Stimulated activated CD4-positive, alpha-beta T cell treated with anti-CD3 and anti-CD28 coated beads, TNF-alpha, amount 100 ng/mL, for 48 hours (primary cell): ENCODE results near the gene RDH5.

Source experiments
- DNase-seq, 3 donors: peaks; one replicate each; pipeline ENCODE4 v3.0.0-alpha.2; 2020; ENCODE audit warnings: low read depth in 3 of 3

RDH5 gene

GRCh38 chr12:55712700-55713415 is 7.3 kb upstream of the RDH5 start:
- no peak for DNase-seq

- no peak for DNase-seq
Measured at GRCh38 chr12:55713721-55714120, 6.5 kb upstream of the RDH5 start.

GRCh38 chr12:55715169-55715764 is 4.9 kb upstream of the RDH5 start:
- no peak for DNase-seq

- DNase-seq: peak; percentile 90 to 96 (median 91)
Measured at GRCh38 chr12:55715833-55716581, 4.2 kb upstream of the RDH5 start, which contains the start of gene BLOC1S1. BLOC1S1 (plus strand) TSS chr12:55716046; CDS start chr12:55716052, 6 bp downstream.

- DNase-seq: no peak
Measured at GRCh38 chr12:55716582-55716957, 3.6 kb upstream of the RDH5 start.

- peak in 1 of 3 donors; percentile 33 for DNase-seq
Measured at GRCh38 chr12:55717011-55718007, 2.9 kb upstream of the RDH5 start.

GRCh38 chr12:55718015-55718414 is 2.2 kb upstream of the RDH5 start:
- no peak for DNase-seq

GRCh38 chr12:55718624-55719275 is 1.4 kb upstream of the RDH5 start:
- no peak for DNase-seq

- DNase-seq: no peak
Measured at GRCh38 chr12:55719371-55719770, 822 bp upstream of the RDH5 start.

- no peak for DNase-seq
Measured at GRCh38 chr12:55720894-55721444, 776 bp downstream of the RDH5 start.

- no peak for DNase-seq
Measured at GRCh38 chr12:55721601-55722213, 1.5 kb downstream of the RDH5 start.

- no peak for DNase-seq
Measured at GRCh38 chr12:55722948-55723347, 2.8 kb downstream of the RDH5 start.

GRCh38 chr12:55723516-55724225 is 3.5 kb downstream of the RDH5 start:
- no peak for DNase-seq

- DNase-seq: peak in 1 of 3 donors; percentile 58
Measured at GRCh38 chr12:55724226-55724939, 4.2 kb downstream of the RDH5 start.

GRCh38 chr12:55724940-55725309 is 4.7 kb downstream of the RDH5 start:
- DNase-seq: no peak

GRCh38 chr12:55725556-55725955 is 5.4 kb downstream of the RDH5 start:
- DNase-seq: no peak

- DNase-seq: no peak
Measured at GRCh38 chr12:55726971-55727370, 6.8 kb downstream of the RDH5 start.

- DNase-seq: no peak
Measured at GRCh38 chr12:55727643-55728185, 7.5 kb downstream of the RDH5 start.
